Measurements from ENCODE around the gene OAS2. TPM values are rescaled to one million over a fixed set of nuclear protein-coding genes. Genes with fewer than 3 reads are reported as not detected.

OAS2 gene
- total RNA-seq, 1 donor from 2014 or later = 80.4 TPM

DNA sequence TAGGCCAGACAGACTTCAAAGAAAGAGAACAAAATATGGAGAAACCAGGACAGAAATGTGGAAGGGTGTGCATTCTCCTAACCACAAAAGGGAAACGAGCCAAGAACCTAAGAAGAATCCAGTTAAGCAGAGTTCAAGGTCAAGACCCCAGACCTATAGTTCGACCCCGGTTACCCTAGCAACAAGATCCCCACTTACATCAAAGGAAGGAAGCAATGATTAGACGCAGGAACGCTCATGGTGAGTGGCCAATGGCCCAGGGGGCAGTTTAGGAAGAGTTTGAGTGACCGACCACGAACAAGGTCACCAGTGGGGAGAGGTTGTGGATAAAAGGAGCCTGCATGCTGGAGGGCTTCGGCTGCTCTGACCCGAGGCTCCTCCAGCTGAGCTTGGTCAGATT lies 36.2 kb downstream of the OAS2 start:
- no peak for DNase-seq (ENCODE audit: extremely low read depth, low read depth, low spot score)

DNA sequence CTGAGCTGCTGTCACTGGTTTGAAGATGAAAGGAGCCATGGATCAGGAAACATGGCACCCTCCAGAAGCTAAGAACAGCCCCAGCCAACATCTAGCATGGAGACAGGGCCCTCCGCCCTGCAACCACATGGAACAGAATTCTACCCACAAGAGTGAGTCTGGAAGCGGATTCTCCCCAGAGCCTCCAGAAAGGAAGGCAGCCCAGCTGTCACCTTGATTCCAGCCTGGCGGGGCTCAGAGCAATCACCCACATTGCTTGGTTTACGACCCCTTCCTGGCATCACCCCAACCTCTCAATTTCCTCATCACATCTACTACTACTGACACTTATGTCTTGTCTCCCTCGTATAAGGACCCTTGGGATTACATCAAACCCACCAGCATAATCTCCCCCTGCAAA lies 38.5 kb downstream of the OAS2 start:
- DNase-seq (ENCODE audit: extremely low read depth, low read depth, low spot score) = no peak

DNA sequence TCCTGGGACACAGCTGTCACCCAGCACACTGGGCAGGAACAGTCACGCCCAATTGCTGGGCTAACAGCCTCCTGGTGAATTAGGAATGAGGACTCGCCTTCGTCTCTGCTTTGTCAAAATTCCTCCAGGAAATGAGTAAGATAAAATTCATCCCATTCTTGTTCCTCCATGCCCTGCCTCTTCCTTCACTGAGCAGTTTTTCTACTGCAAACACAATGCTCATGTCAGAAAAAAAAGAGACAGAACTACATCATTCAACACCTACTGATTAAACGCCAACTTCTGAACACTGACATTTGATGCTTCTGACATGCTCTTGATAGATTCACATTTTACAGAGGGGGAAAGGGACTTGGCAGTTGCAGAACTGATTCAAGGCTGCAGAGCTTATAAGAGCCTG lies 40.7 kb downstream of the OAS2 start:
- no peak for DNase-seq (ENCODE audit: extremely low read depth, low read depth, low spot score)

DNA sequence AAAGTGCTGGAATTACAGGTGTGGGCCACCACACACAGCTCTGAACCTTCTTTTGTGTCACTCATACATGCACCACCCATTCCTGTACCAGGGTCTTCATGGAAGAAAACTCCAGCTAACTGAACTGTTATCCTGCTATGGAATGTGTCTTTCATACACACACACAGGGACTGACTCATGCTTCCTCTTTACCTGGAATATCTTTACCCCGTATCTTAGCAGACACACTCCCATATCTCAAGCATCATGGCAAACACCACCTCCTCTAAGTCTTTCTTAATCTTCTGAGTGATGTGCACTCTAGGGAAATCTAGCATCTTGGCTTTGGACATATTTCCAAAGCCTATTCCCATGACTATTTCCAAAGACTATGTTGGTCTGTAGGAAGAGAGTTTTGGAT lies 43.2 kb downstream of the OAS2 start:
- DNase-seq (ENCODE audit: extremely low read depth, low read depth, low spot score) = no peak

DNA sequence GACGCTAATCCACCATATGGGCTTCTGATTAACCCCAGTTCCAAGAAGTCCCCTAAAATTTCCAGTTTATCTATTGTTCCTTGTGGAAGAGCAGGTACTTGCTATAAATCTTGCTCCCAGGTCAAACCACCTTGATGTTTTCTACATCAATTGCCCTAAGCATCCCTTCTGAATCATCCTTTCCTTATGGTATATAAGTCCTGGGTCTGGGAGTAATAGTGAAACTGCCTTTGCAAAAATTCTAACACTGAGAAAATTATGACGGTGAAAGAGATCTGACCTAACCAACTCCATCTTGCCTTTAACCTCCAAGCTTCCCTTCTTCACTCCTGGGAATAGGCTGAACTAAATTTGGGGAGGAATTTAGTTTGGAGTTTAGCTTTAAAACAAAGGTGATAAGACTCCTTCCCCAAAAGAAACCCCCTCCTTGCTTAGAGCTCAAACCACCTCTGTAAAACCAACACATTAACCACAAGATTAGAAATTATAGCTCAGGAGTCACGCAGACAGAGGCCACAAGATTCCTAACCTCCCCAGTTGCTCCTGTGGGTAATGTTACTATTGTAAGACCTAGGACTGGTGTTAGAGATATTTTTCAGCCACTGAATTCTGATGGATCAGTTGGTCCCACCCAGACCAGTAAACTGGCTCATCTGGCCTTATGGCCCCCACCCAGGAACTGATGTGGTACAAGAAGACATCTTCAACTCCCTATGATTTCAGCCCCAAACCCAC lies 44.4 kb downstream of the OAS2 start:
- DNase-seq (ENCODE audit: extremely low read depth, low read depth, low spot score) = no peak

DNA sequence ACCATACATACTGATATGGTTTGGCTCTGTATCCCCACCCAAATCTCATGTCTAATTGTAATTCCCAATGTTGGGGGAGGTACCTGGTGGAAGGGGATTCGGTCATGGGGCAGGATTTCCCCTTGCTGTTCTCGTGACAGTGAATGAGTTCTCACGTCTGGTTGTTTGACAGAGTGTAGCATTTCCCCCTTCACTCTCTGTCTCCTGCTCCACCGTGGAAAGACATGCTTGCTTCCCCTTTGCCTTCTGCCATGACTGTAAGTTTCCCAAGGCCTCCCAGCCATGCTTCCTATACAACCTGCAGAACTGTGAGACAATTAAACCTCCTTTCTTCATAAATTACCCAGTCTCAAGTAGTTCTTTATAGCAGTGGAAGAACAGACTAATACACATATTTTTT lies 49.4 kb downstream of the OAS2 start:
- no peak for DNase-seq (ENCODE audit: extremely low read depth, low read depth, low spot score)

DNA sequence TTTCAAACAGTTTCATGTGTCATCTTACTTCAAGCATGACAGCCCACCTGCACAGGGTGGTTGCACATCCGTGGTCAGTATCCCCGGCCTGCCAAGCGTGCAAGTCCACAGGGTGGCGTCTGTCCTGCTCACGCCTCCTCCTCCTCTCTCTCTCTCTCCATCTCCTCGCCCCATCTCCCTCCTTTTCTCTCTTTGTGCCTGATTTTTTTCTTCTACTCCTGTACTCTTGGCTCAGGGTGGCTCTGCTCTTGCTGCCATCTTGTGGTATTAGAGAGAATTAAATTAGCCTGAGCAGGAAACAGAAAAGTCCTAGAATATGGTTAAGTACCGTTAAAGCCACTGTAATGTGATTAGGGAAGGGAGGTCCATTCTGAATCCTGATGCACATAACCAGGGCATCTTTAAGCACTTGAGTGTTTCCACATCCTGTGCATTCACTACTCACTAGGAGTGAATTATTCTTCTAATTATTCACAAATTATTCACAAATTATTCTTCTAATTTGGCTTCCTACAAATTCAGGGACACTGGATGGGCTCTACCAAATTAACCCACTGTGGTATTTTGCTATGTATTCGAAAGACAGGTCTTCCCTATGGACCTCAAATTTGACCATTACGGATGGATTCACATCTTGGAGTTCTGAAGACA lies 52.7 kb downstream of the OAS2 start:
- peak; percentile 39 for DNase-seq (ENCODE audit: extremely low read depth, low read depth, low spot score)

DNA sequence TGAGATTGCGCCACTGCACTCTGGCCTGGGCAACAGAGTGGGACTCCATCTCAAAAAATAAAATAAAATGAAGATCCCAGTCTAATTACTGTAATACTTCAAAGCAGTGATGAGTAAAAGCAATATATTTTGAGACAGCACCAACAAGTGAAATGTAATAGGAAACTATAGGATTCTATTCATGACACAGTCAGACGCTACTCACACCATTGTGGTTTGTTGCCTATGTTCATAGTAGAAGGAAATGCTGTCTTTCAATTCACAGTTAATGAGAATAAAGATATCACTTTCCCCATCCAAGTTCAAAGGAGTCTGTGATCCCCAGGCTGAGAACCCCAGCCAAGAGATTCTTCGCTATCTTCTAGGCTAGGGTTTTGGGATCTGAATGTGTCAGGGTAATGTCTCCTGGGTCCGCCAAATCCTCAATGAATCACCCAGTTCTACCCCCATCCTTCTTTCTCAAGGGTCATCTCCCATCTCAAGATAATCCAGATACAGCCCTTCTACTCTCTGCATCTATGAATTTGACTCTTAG lies 61.7 kb downstream of the OAS2 start:
- DNase-seq (ENCODE audit: extremely low read depth, low read depth, low spot score) = no peak

DNA sequence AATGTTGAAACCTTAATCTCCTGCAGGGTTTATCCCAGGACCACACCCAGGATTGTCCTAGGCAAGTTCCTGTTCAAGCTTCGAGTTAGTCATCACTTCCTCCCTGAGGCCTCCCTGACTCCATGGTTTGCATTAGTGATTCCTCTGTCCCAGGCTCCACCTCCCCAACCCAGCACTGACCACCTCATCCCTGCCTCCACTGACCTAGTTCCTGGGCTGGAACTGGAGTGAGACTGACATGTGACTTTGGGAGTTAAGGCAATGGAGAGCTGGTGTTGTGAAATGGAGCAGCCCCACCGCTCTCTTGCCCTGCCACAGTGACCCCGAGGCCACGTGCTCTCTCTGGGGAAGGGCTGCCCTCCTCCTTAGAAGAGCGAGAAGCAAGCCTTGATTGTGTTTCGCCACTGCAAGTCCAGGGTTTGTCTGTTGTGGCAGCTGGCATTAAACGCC lies 62.4 kb downstream of the OAS2 start:
- peak; percentile 57 for DNase-seq (ENCODE audit: extremely low read depth, low read depth, low spot score)

DNA sequence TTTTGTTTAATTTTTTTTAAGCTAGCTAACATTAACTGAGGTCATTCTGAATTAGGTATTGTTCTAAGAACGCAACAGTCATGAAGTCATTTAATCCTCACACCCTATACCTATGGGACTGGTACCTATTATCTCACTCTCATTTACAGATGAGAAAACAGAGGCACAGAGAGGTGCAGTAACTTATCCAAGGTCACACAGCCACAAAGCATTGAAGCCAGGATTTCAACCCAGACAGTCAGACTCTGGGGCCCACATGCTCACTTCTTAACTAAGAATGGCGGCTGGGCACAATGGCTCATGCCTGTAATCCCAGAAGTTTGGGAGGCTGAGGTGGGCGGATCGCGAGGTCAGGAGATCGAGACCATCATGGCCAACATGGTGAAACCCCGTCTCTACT lies 63.2 kb downstream of the OAS2 start:
- no peak for DNase-seq (ENCODE audit: extremely low read depth, low read depth, low spot score)

DNA sequence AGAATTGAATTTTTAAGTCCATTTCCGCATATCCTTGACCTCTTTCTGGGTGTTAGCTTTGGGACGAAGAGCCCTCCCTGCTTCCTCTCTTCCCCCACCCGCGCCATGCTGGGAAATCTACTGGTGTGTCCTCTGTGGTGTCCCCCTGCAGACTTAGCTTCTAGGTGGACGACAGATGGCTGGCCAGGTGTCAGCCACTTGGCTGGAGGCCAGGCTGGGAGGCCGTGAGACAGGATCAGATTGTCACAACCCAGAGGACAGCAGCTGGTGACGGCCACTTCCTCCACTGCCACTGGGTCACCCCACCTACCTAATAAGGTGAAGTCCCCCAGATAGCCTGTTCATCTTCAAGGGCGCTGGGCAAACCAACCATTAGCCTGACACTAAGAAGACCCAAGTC lies 64.9 kb downstream of the OAS2 start:
- no peak for DNase-seq (ENCODE audit: extremely low read depth, low read depth, low spot score)

DNA sequence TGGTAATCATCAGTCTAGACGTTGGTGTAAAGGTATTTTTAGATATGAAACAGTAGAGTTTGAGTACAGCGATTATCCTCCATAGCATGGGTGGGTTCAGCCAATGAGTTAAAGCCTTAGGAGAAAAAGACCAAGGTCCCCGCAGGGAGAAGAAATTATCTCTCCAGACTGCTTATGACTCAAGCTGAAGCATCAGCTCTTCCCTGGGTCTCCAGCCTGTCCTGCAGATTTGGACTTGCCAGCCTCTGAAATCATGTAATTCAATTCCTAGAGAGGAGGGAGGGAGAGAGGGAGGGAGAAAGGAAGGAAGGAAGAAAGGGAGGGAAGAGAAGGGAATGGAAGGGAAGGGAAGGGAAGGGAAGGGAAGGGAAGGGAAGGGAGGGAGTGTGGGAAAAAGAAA lies 66.2 kb downstream of the OAS2 start:
- no peak for DNase-seq (ENCODE audit: extremely low read depth, low read depth, low spot score)

DNA sequence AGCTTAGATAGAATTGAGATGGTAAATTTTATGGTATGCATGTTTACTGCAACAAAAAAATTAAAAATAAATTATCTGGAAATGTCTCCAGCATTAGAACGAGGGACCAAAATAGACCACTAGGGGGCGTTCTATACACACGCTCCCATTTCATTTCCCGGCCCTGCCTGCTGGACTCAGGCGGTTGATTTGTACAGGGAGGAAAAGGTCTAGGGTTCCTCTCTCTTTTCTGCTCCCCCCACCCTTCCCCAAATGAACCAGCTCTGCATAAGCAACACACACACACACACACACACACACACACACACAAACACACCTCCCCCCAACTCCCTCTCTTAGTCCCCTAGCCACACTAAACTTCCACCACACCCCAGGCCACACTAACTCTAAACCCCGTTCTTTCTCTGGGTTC lies 70.4 kb downstream of the OAS2 start:
- DNase-seq (ENCODE audit: extremely low read depth, low read depth, low spot score) = no peak

DNA sequence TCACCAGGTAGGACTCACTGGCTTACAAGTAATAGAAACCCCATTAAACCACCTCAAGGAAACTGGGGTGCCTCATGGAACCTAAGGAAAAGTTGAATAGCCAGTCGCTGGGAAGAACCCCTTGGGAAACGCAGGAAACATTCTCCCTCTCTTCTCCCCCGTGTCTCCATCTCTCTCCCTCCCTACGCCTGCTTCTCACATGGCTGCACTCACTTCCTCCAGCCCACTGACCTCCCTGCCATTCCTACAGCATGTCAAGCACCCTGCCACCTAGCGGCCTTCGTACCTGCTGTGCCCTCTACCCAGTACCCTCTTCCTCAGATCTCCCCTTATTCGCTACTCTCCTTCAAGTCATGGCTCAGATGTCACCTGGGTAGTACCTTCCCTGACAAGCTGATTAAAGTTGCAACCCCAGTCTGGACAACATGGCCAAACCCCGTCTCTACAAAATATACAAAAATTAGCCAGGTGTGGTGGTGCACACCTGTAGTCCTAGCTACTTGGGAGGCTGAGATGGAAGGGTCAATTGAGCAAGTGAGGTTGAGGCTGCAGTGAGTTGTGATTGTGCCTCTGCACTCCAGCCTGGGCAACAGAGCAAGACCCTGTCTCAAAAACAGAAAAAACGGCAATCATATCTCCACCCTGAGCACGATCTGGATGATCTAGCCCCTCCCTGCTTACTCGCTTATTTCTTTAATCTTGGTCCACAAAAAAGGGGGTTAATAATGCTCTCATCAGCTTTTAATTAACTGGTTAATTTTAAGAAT lies 71.8 kb downstream of the OAS2 start:
- no peak for DNase-seq (ENCODE audit: extremely low read depth, low read depth, low spot score)

DNA sequence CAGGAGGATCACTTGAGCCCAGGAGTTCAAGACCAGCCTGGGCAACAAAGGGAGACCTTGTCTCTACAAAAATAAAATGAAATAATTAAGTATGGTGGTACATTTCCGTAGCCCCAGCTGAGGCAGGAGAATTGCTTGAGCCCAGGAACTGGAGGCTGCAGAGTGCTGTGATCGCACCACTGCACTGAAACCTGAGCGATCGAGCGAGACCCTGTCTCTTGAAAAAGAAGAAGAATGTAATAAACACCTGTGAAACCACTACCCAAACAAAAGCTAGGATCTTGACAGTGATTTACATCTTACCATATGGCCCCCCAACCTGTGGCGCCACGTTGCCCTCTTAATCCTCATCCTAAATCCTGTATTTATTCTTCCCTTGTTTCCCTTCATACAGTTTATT lies 72.5 kb downstream of the OAS2 start:
- DNase-seq (ENCODE audit: extremely low read depth, low read depth, low spot score) = no peak

DNA sequence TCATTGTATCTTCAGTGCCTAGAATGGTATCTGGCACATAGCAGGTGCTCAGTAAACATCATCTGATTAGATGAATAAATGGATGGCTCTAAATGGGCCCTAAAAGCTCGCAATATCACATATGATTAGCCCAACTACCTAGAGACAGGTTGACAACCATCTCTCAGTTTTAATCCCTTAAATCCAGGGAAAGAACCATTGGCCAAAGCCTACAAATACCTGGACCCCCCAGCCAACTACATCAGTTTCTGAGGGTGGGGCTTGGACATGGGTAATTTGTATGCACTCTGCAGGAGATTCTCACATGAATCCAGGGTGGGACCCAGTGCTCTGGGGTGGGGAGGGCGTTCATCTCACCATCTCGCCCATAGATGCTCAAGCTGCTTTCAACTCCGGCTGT lies 73.4 kb downstream of the OAS2 start:
- DNase-seq (ENCODE audit: extremely low read depth, low read depth, low spot score) = no peak

DNA sequence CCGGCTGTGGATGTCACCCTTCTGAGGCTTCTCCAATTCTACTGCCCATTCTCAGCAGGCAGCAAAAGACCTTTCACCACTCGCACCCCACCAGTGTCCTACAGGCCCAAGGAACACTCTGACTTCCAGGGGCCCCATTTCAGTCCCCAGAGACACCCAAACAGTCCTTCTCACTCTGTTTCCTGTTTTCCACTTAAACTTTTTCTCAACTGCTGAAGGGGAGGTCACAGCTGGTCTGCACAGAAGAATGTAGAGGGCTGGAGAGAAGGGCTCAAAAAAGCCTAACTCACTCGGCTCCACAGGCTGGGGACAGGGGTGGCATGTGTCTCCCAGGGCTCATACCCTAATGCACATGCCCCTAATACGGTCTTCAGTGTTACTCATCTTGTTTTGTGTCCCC lies 74.0 kb downstream of the OAS2 start:
- no peak for DNase-seq (ENCODE audit: extremely low read depth, low read depth, low spot score)

DNA sequence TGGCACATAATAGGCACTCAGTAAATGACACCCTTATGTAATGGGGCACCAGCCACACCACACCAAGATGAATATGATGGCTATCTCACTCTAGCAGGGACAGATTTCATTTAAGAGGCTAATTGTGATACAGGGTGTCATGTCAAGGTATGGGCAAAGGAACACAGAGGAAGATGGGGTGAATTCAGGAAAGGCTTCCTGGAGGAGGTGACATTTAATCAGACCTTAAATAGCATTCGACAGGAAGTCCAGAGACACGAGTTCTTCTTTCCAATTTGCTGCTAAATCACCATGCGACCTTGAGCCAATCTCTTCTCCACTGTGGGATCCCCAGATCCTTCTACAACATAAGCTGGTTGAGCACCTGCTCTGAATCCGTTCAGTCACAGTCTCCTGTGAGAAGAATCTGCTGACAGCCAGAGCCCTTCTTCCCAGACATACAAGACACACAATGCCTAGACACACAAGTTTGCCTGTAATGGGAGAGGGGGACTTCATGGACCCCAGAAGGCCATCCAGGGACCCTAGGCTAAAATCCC lies 76.7 kb downstream of the OAS2 start:
- DNase-seq (ENCODE audit: extremely low read depth, low read depth, low spot score) = no peak

DNA sequence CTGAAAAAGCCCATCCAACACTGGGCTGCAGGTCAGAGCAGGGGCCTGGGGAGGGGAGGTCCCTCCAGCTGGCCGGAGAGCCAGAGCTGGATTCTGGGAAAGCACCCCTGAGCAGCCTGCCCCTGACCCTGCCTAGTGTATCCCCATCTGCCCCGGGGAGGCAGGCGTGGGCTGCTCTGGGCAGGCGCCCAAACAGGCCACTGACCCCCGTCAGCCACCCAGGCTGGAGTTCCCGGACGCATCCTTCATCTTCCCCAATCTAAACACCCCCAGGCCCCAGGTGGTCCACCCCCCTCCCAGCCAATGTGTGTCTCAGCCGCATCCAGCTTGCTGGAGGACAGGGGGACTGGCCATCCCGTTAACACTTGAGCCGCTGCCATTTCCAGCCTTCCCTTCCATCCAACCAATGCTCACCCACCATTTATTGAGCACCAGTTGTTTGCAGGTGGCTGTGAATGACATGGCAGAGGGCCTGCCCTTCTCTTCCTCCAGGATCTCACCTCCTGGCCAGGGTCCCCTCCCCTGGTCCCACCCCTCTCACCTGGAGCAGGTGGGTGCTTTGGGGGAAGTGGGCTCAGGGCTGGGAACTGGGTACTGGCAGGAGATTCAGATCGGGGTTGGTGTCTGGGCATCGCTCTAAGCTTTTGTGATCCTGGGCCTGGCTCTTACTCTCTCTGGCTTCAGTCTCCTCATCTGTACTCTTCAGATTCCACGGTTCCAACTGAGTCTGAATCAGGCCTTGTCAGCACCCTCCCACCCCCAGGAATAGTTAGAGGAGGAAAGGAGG lies 77.5 kb downstream of the OAS2 start:
- no peak for DNase-seq (ENCODE audit: extremely low read depth, low read depth, low spot score)

DNA sequence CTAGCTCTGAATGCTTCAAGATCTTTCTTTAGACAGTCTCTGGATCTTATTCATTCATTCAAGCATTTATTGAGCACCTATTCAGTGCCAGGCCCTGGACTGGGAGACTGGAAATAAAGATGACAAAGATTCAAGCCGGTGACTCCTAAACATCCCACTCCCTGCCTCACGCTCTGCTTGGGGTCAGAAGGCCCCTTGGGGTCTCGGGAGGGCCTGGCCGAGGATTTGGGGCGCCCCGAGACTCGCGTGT lies 78.0 kb downstream of the OAS2 start:
- no peak for DNase-seq (ENCODE audit: extremely low read depth, low read depth, low spot score)

Measured in glomerular endothelial cell (primary cell).